ENCODE results near the gene BPIFA3. TPM values are rescaled to one million over a fixed set of nuclear protein-coding genes. Genes with fewer than 3 reads are reported as not detected.

The BPIFA3 gene
- total RNA-seq, 1 donor from 2014 or later: not detected

GRCh38 chr20:33261465-33261864 is 44.3 kb downstream of the BPIFA3 start:
- DNase-seq (ENCODE audit: low spot score): no peak

- no peak for DNase-seq (ENCODE audit: low spot score)
Measured at GRCh38 chr20:33262658-33263065, 45.5 kb downstream of the BPIFA3 start.

GRCh38 chr20:33263784-33264183 is 46.6 kb downstream of the BPIFA3 start:
- no peak for DNase-seq (ENCODE audit: low spot score)

- DNase-seq (ENCODE audit: low spot score): no peak
Measured at GRCh38 chr20:33267701-33268100, 50.5 kb downstream of the BPIFA3 start.

- no peak for DNase-seq (ENCODE audit: low spot score)
Measured at GRCh38 chr20:33272155-33272873, 55.2 kb downstream of the BPIFA3 start.

GRCh38 chr20:33273117-33273851 is 56.1 kb downstream of the BPIFA3 start:
- no peak for DNase-seq (ENCODE audit: low spot score)

- no peak for DNase-seq (ENCODE audit: low spot score)
Measured at GRCh38 chr20:33275215-33275614, 58.1 kb downstream of the BPIFA3 start.

GRCh38 chr20:33275871-33276270 is 58.7 kb downstream of the BPIFA3 start:
- DNase-seq (ENCODE audit: low spot score): no peak

- no peak for DNase-seq (ENCODE audit: low spot score)
Measured at GRCh38 chr20:33276303-33277113, 59.4 kb downstream of the BPIFA3 start.

Other genes starting within 250 kb of the BPIFA3 start
- not detected for gene SUN5, start 212.9 kb upstream of the BPIFA3 start, total RNA-seq
- not detected for gene BPIFB2, start 209.6 kb upstream of the BPIFA3 start, total RNA-seq
- not detected for gene BPIFB6, start 185.7 kb upstream of the BPIFA3 start, total RNA-seq
- not detected for gene BPIFB3, start 163.4 kb upstream of the BPIFA3 start, total RNA-seq
- not detected for gene BPIFB4, start 137.7 kb upstream of the BPIFA3 start, total RNA-seq
- not detected for gene BPIFA2, start 49.2 kb upstream of the BPIFA3 start, total RNA-seq
- gene BPIFA1, start 18.6 kb downstream of the BPIFA3 start, total RNA-seq: not detected
- 0.65 TPM for gene BPIFB1, start 65.9 kb downstream of the BPIFA3 start, total RNA-seq
- gene CDK5RAP1, start 184.2 kb downstream of the BPIFA3 start, total RNA-seq: 24.9 TPM
- 9.6 TPM for gene SNTA1, start 226.4 kb downstream of the BPIFA3 start, total RNA-seq